ENCODE results near the gene APEH. TPM values are rescaled to one million over a fixed set of nuclear protein-coding genes. Genes with fewer than 3 reads are reported as not detected.

APEH gene
- total and polyA plus RNA-seq, 10 of the 15 experiments (the other 5 are each of a cell fraction or from before 2014, with no cell fraction given): 74.4 to 214 (median 131) TPM

DNA sequence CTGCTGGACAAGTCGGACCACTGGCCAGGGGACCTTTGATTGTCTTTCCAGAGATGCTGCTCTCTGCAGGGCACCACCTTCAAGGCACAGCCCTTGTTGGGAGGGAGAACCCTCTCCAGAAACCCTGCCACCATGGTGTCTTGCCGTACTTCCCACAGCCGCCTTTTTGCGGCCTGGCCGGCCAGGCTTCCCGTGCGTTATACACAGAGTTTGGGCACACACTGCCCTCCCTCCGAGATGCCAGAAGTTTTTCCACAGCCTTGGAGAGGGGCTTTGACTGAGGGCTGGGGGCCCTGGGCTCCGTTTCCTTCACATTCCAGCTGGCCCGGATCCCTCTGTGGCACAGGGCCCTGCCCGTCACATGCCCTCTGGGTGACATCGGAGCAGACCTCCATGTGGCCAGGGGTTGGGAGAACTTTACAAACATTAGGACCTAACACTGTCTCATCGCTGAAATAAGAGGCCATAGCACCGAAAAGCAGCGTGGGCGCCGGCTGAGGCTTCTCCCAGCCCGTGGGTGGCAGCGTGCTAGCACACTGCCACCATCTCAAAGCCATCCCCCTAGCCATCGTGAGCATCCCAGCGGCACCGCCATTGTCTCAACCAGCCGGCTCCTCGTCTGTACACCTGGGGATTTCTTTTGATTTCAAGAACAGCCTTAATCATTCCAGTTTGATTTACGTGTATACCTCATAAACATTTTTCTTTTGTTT lies 6.3 kb upstream of the APEH start:
- SMC1A ChIA-PET (ENCODE audit: uncharacterized antibody, unreplicated experiment): no interaction called here
- no peaks in the 10 kb centered on the region for H3K79me2 ChIP-seq (ENCODE audit: control insufficient read depth, insufficient read depth, low read length)
- H3K4me1 ChIP-seq (ENCODE audit: control insufficient read depth, insufficient read depth, low read length): no peaks in the 10 kb centered on the region
- no peak overlapping the region for H3K4me2 ChIP-seq (ENCODE audit: control insufficient read depth, insufficient read depth)
- no peak for ATAC-seq
- no peak for TF ChIP-seq NBN (IDR thresholded peaks at IDR 0.05)
- TF ChIP-seq, protein P1, sequence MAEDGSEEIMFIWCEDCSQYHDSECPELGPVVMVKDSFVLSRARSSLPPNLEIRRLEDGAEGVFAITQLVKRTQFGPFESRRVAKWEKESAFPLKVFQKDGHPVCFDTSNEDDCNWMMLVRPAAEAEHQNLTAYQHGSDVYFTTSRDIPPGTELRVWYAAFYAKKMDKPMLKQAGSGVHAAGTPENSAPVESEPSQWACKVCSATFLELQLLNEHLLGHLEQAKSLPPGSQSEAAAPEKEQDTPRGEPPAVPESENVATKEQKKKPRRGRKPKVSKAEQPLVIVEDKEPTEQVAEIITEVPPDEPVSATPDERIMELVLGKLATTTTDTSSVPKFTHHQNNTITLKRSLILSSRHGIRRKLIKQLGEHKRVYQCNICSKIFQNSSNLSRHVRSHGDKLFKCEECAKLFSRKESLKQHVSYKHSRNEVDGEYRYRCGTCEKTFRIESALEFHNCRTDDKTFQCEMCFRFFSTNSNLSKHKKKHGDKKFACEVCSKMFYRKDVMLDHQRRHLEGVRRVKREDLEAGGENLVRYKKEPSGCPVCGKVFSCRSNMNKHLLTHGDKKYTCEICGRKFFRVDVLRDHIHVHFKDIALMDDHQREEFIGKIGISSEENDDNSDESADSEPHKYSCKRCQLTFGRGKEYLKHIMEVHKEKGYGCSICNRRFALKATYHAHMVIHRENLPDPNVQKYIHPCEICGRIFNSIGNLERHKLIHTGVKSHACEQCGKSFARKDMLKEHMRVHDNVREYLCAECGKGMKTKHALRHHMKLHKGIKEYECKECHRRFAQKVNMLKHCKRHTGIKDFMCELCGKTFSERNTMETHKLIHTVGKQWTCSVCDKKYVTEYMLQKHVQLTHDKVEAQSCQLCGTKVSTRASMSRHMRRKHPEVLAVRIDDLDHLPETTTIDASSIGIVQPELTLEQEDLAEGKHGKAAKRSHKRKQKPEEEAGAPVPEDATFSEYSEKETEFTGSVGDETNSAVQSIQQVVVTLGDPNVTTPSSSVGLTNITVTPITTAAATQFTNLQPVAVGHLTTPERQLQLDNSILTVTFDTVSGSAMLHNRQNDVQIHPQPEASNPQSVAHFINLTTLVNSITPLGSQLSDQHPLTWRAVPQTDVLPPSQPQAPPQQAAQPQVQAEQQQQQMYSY (CRISPR knock-in tag; IDR thresholded peaks at IDR 0.05): no peak
- FAIRE-seq: no peak
- no peak for DNase-seq (ENCODE audit: low read depth, low spot score)
- RAD21 ChIA-PET (ENCODE audit: unreplicated experiment): no interaction called here
- H3K9ac ChIP-seq (ENCODE audit: control insufficient read depth, insufficient read depth, low read length): no peak overlapping the region
- intact Hi-C loops (cut with micrococcal nuclease; ENCODE audit: unreplicated experiment) (no loop called here), in situ Hi-C loops (cut with MboI) (no loop called here)
- H2AFZ ChIP-seq (ENCODE audit: control insufficient read depth, low read depth, low read length): no peak overlapping the region
- no peak overlapping the region for H3K4me3 ChIP-seq
- 68% methylated on average over 25 of the region's 25 CpGs for WGBS (ENCODE audit: insufficient coverage, insufficient replicate concordance, low lambda C conversion rate, missing lambda C conversion rate)
- H3K27ac ChIP-seq (ENCODE audit: control insufficient read depth, insufficient read depth): no peak overlapping the region
- CTCF ChIA-PET: interaction anchor here (1.0 kb wide), 1 partner anchor 128 kb away, joined by 3 read pairs; no protein-coding TSS in a partner anchor
- no peaks in the 10 kb centered on the region for H3K36me3 ChIP-seq (ENCODE audit: control insufficient read depth in 2 of 2, insufficient read depth in 2 of 2, low read length in 1 of 2)
- H3K27me3 ChIP-seq (replicated peaks in 1 of 2; ENCODE audit: control insufficient read depth in 2 of 2, insufficient read depth in 2 of 2, low read length in 1 of 2): no peaks in the 10 kb centered on the region
- no TSS peak for BruUV-seq (replicated peaks)
- H3K9me3 ChIP-seq (replicated peaks; ENCODE audit: control insufficient read depth, insufficient read depth, low read length): no peaks in the 10 kb centered on the region
- POLR2A ChIA-PET: no interaction called here
- no peaks in the 10 kb centered on the region for H4K20me1 ChIP-seq (ENCODE audit: control insufficient read depth, insufficient read depth)

DNA sequence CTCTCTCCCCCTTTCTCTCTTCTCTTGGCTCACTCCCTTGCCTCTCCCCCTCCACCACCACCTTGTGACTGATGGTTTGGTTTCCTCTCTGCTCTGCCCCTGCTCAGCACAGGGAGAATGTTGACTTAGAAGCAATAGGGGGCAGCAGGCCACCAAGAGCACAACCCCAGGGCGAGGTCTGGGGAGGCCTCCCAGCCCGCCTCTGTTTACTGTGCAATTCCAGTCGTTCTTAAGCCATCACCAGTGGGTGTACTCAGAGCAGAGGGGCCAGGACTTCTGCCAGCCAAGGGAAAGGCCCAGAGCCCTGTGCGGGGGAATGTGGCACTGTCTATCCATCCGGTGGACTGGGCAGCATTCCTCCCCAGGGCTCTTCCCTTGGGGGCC lies 5.7 kb upstream of the APEH start:
- WGBS (ENCODE audit: insufficient coverage, insufficient replicate concordance, low lambda C conversion rate, missing lambda C conversion rate): 28% methylated on average over 5 of the region's 5 CpGs
- Histone ChIP-seq H3K4me2 (ENCODE audit: control insufficient read depth, insufficient read depth) (no peak overlapping the region), H3K9ac (ENCODE audit: control insufficient read depth, insufficient read depth, low read length) (no peak overlapping the region)
- TF ChIP-seq CREB1 (IDR thresholded peaks at IDR 0.05; ENCODE audit: low read depth) (no peak), MEF2A (IDR thresholded peaks at IDR 0.05; ENCODE audit: insufficient read depth, low read depth, low read length) (no peak), RELA (IDR thresholded peaks at IDR 0.05; ENCODE audit: borderline replicate concordance, partially characterized antibody) (no peak), MXI1 (IDR thresholded peaks at IDR 0.05; ENCODE audit: low read depth, low read length) (no peak), CHD1 (IDR thresholded peaks at IDR 0.05; ENCODE audit: low read depth, low read length) (no peak), KAT2A (conservative IDR thresholded peaks at IDR 0.05; ENCODE audit: control insufficient read depth, low read depth, low read length) (no peak)
- TF ChIP-seq, protein P2, sequence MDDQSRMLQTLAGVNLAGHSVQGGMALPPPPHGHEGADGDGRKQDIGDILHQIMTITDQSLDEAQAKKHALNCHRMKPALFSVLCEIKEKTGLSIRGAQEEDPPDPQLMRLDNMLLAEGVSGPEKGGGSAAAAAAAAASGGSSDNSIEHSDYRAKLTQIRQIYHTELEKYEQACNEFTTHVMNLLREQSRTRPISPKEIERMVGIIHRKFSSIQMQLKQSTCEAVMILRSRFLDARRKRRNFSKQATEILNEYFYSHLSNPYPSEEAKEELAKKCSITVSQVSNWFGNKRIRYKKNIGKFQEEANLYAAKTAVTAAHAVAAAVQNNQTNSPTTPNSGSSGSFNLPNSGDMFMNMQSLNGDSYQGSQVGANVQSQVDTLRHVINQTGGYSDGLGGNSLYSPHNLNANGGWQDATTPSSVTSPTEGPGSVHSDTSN (IDR thresholded peaks at IDR 0.05; ENCODE audit: insufficient replicate concordance, low read depth, low read length): no peak
- TF ChIP-seq, protein P3, sequence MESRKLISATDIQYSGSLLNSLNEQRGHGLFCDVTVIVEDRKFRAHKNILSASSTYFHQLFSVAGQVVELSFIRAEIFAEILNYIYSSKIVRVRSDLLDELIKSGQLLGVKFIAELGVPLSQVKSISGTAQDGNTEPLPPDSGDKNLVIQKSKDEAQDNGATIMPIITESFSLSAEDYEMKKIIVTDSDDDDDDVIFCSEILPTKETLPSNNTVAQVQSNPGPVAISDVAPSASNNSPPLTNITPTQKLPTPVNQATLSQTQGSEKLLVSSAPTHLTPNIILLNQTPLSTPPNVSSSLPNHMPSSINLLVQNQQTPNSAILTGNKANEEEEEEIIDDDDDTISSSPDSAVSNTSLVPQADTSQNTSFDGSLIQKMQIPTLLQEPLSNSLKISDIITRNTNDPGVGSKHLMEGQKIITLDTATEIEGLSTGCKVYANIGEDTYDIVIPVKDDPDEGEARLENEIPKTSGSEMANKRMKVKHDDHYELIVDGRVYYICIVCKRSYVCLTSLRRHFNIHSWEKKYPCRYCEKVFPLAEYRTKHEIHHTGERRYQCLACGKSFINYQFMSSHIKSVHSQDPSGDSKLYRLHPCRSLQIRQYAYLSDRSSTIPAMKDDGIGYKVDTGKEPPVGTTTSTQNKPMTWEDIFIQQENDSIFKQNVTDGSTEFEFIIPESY (IDR thresholded peaks at IDR 0.05): no peak

More for the DNA sequence above, 5.7 kb upstream of the APEH start:
- SMC1A ChIA-PET (ENCODE audit: uncharacterized antibody, unreplicated experiment): interaction anchor here (1.8 kb wide), 1 partner anchor 128 kb away, joined by 4 read pairs; no protein-coding TSS in a partner anchor
- Histone ChIP-seq H3K27ac (ENCODE audit: control insufficient read depth, insufficient read depth) (no peak overlapping the region), H3K9me3 (replicated peaks; ENCODE audit: control insufficient read depth, insufficient read depth, low read length) (no peaks in the 10 kb centered on the region), H3K27me3 (replicated peaks in 1 of 2; ENCODE audit: control insufficient read depth in 2 of 2, insufficient read depth in 2 of 2, low read length in 1 of 2) (no peaks in the 10 kb centered on the region), H3K79me2 (ENCODE audit: control insufficient read depth, insufficient read depth, low read length) (peaks cover 5% of the 10 kb centered on the region), H3K4me1 (ENCODE audit: control insufficient read depth, insufficient read depth, low read length) (peaks cover 5% of the 10 kb centered on the region), H2AFZ (ENCODE audit: control insufficient read depth, low read depth, low read length) (no peak overlapping the region), H4K20me1 (ENCODE audit: control insufficient read depth, insufficient read depth) (no peaks in the 10 kb centered on the region), H3K4me3 (no peak overlapping the region), H3K36me3 (ENCODE audit: control insufficient read depth in 2 of 2, insufficient read depth in 2 of 2, low read length in 1 of 2) (no peaks in the 10 kb centered on the region)
- CTCF ChIA-PET: interaction anchor here (1.0 to 5.3 kb wide), 2 partner anchors 129 to 130 kb away, joined by 3 to 210 read pairs; no protein-coding TSS in a partner anchor
- DNase-seq (ENCODE audit: low read depth, low spot score) (no peak), FAIRE-seq (no peak), ATAC-seq (no peak)
- no TSS peak for BruUV-seq (replicated peaks)
- RAD21 ChIA-PET (ENCODE audit: unreplicated experiment): no interaction called here
- POLR2A ChIA-PET: no interaction called here
- intact Hi-C loops (cut with micrococcal nuclease; ENCODE audit: unreplicated experiment): no loop called here
- in situ Hi-C loops (cut with MboI): no loop called here

Measured in GM12878 (cell line).